ENCODE measurements around the gene AMN. TPM values are rescaled to one million over a fixed set of nuclear protein-coding genes. Genes with fewer than 3 reads are reported as not detected.

Gene AMN
- total RNA-seq, 1 experiment from 2014 or later = not detected

GRCh38 chr14:102944448-102945330 is 22.2 kb downstream of the AMN start:
- no peak overlapping the region for H3K4me3 Mint-ChIP-seq (ENCODE audit: unreplicated experiment)
- H3K4me1 Mint-ChIP-seq (ENCODE audit: insufficient read depth, unreplicated experiment) = peaks cover 15% of the 10 kb centered on the region
- intact Hi-C loops (cut with micrococcal nuclease) = no loop called here
- no peaks in the 10 kb centered on the region for H3K27me3 Mint-ChIP-seq (ENCODE audit: insufficient read depth, unreplicated experiment)
- H3K36me3 Mint-ChIP-seq (ENCODE audit: insufficient read depth, unreplicated experiment) = peaks cover 84% of the 10 kb centered on the region
- TF ChIP-seq CTCF (IDR thresholded peaks at IDR 0.05; ENCODE audit: unreplicated experiment) = no peak
- DNase-seq (ENCODE audit: unreplicated experiment) = no peak
- ChIA-PET CTCF (no interaction called here), POLR2A (no interaction called here)
- no peak overlapping the region for H3K27ac Mint-ChIP-seq (ENCODE audit: low read depth, unreplicated experiment)
- no peaks in the 10 kb centered on the region for H3K9me3 Mint-ChIP-seq (ENCODE audit: unreplicated experiment)
- BruUV-seq (replicated peaks) = no TSS peak

- ChIA-PET CTCF (no interaction called here), POLR2A (interaction anchor here (0.9 kb wide), 1 partner anchor 8 kb away, joined by 4 read pairs; no protein-coding TSS in a partner anchor)
- no TSS peak for BruUV-seq (replicated peaks)
- TF ChIP-seq CTCF (IDR thresholded peaks at IDR 0.05; ENCODE audit: unreplicated experiment) = no peak
- peaks cover 87% of the 10 kb centered on the region for H3K36me3 Mint-ChIP-seq (ENCODE audit: insufficient read depth, unreplicated experiment)
- H3K27me3 Mint-ChIP-seq (ENCODE audit: insufficient read depth, unreplicated experiment) = no peaks in the 10 kb centered on the region
- no peak overlapping the region for H3K27ac Mint-ChIP-seq (ENCODE audit: low read depth, unreplicated experiment)
- H3K4me1 Mint-ChIP-seq (ENCODE audit: insufficient read depth, unreplicated experiment) = peaks cover 10% of the 10 kb centered on the region
- DNase-seq (ENCODE audit: unreplicated experiment) = no peak
- intact Hi-C loops (cut with micrococcal nuclease) = no loop called here
- H3K9me3 Mint-ChIP-seq (ENCODE audit: unreplicated experiment) = no peaks in the 10 kb centered on the region
- no peak overlapping the region for H3K4me3 Mint-ChIP-seq (ENCODE audit: unreplicated experiment)
These were observed 23.1 kb downstream of the AMN start for GRCh38 chr14:102945346-102946130.

GRCh38 chr14:102947321-102948103 is 25.0 kb downstream of the AMN start:
- Mint-ChIP-seq H3K36me3 (ENCODE audit: insufficient read depth, unreplicated experiment) (peaks cover 86% of the 10 kb centered on the region), H3K4me3 (ENCODE audit: unreplicated experiment) (no peak overlapping the region), H3K27ac (ENCODE audit: low read depth, unreplicated experiment) (peak overlapping the region; percentile 40), H3K4me1 (ENCODE audit: insufficient read depth, unreplicated experiment) (no peaks in the 10 kb centered on the region), H3K27me3 (ENCODE audit: insufficient read depth, unreplicated experiment) (no peaks in the 10 kb centered on the region), H3K9me3 (ENCODE audit: unreplicated experiment) (no peaks in the 10 kb centered on the region)
- no peak for TF ChIP-seq CTCF (IDR thresholded peaks at IDR 0.05; ENCODE audit: unreplicated experiment)
- ChIA-PET POLR2A (no interaction called here), CTCF (no interaction called here)
- no TSS peak for BruUV-seq (replicated peaks)
- intact Hi-C loops (cut with micrococcal nuclease) = no loop called here
- DNase-seq (ENCODE audit: unreplicated experiment) = no peak

GRCh38 chr14:102948698-102949061 is 26.2 kb downstream of the AMN start:
- TF ChIP-seq CTCF (IDR thresholded peaks at IDR 0.05; ENCODE audit: unreplicated experiment) = no peak
- Mint-ChIP-seq H3K4me1 (ENCODE audit: insufficient read depth, unreplicated experiment) (no peaks in the 10 kb centered on the region), H3K36me3 (ENCODE audit: insufficient read depth, unreplicated experiment) (peaks cover 86% of the 10 kb centered on the region), H3K4me3 (ENCODE audit: unreplicated experiment) (no peak overlapping the region), H3K27ac (ENCODE audit: low read depth, unreplicated experiment) (no peak overlapping the region), H3K27me3 (ENCODE audit: insufficient read depth, unreplicated experiment) (no peaks in the 10 kb centered on the region), H3K9me3 (ENCODE audit: unreplicated experiment) (no peaks in the 10 kb centered on the region)
- POLR2A ChIA-PET = interaction anchor here (0.6 kb wide), 1 partner anchor 10 kb away, joined by 4 read pairs; no protein-coding TSS in a partner anchor
- CTCF ChIA-PET = no interaction called here
- DNase-seq (ENCODE audit: unreplicated experiment) = no peak
- BruUV-seq (replicated peaks) = no TSS peak
- intact Hi-C loops (cut with micrococcal nuclease) = no loop called here

All from MCF 10A (cell line).